ENCODE data around the gene SCAF8.

SCAF8 gene

DNA sequence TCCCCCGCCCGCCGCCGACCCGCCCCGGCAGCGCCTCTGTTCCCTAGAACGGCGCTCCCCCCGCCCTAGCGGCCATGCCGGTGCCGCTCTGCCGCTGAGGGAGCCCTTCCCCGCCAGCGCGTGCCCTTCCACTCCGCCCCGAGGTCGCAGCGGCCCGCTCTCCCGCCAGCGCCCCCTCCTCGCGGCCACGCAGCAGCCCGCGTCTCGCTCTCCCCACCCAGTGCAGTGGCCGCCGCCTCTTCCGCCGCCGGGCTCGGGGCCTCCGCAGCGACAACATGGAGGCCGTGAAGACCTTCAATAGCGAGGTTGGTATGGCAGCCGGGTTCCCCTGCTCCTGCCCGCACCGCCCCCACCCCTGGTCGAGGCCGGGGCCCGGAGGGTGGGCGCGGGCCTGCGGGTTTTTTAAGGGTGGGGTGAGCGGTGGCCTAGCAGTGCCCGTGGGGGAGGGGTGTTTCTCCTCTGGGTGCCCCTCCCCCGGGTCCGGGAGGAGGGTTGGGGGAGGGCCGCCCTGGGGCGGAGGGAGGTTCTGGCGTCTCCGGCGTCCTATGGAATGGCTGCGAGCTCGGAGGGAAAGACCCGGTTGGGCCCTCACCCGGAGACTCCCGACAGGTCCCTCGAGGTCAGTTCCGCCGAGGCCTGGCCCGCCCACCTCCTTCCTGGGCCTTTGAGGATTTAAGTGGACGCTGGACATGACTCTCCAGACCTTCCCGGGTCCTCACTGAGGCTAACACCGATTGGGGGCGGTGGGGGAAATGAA lies 588 bp downstream of the SCAF8 start (continued):
- TF ChIP-seq ZBTB7A (tag by site-specific recombination; IDR thresholded peaks at IDR 0.05; ENCODE audit: low read depth), result no peak
- TF ChIP-seq, protein P1, sequence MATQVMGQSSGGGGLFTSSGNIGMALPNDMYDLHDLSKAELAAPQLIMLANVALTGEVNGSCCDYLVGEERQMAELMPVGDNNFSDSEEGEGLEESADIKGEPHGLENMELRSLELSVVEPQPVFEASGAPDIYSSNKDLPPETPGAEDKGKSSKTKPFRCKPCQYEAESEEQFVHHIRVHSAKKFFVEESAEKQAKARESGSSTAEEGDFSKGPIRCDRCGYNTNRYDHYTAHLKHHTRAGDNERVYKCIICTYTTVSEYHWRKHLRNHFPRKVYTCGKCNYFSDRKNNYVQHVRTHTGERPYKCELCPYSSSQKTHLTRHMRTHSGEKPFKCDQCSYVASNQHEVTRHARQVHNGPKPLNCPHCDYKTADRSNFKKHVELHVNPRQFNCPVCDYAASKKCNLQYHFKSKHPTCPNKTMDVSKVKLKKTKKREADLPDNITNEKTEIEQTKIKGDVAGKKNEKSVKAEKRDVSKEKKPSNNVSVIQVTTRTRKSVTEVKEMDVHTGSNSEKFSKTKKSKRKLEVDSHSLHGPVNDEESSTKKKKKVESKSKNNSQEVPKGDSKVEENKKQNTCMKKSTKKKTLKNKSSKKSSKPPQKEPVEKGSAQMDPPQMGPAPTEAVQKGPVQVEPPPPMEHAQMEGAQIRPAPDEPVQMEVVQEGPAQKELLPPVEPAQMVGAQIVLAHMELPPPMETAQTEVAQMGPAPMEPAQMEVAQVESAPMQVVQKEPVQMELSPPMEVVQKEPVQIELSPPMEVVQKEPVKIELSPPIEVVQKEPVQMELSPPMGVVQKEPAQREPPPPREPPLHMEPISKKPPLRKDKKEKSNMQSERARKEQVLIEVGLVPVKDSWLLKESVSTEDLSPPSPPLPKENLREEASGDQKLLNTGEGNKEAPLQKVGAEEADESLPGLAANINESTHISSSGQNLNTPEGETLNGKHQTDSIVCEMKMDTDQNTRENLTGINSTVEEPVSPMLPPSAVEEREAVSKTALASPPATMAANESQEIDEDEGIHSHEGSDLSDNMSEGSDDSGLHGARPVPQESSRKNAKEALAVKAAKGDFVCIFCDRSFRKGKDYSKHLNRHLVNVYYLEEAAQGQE (tag by site-specific recombination; IDR thresholded peaks at IDR 0.05), result no peak
- no peak for TF ChIP-seq ZNF404 (tag by site-specific recombination; IDR thresholded peaks at IDR 0.05)
- no peak for TF ChIP-seq ZNF169 (tag by site-specific recombination; IDR thresholded peaks at IDR 0.05)
- TF ChIP-seq ZNF138 (tag by site-specific recombination; IDR thresholded peaks at IDR 0.05; ENCODE audit: borderline replicate concordance), result no peak
- TF ChIP-seq ZNF610 (tag by site-specific recombination; IDR thresholded peaks at IDR 0.05; ENCODE audit: borderline replicate concordance), result peak; percentile 51; the same call in 1 of the 2 replicates
- TF ChIP-seq ZNF132 (tag by site-specific recombination; IDR thresholded peaks at IDR 0.05; ENCODE audit: borderline replicate concordance), result no peak
- TF ChIP-seq ZNF555 (tag by site-specific recombination; conservative IDR thresholded peaks at IDR 0.05), result no peak
- TF ChIP-seq, protein P2, sequence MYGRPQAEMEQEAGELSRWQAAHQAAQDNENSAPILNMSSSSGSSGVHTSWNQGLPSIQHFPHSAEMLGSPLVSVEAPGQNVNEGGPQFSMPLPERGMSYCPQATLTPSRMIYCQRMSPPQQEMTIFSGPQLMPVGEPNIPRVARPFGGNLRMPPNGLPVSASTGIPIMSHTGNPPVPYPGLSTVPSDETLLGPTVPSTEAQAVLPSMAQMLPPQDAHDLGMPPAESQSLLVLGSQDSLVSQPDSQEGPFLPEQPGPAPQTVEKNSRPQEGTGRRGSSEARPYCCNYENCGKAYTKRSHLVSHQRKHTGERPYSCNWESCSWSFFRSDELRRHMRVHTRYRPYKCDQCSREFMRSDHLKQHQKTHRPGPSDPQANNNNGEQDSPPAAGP (tag by site-specific recombination; IDR thresholded peaks at IDR 0.05), result peak; percentile 80
- no peak for TF ChIP-seq SALL2 (tag by site-specific recombination; IDR thresholded peaks at IDR 0.05; ENCODE audit: borderline replicate concordance)
- no peak for TF ChIP-seq HOXA7 (CRISPR knock-in tag; IDR thresholded peaks at IDR 0.05; ENCODE audit: borderline replicate concordance)
- no peak for TF ChIP-seq ZNF211 (tag by site-specific recombination; IDR thresholded peaks at IDR 0.05; ENCODE audit: low read depth)
- no peak for TF ChIP-seq ZSCAN16 (tag by site-specific recombination; IDR thresholded peaks at IDR 0.05)
- no peak for TF ChIP-seq OVOL3 (tag by site-specific recombination; IDR thresholded peaks at IDR 0.05)
- TF ChIP-seq, protein P3, sequence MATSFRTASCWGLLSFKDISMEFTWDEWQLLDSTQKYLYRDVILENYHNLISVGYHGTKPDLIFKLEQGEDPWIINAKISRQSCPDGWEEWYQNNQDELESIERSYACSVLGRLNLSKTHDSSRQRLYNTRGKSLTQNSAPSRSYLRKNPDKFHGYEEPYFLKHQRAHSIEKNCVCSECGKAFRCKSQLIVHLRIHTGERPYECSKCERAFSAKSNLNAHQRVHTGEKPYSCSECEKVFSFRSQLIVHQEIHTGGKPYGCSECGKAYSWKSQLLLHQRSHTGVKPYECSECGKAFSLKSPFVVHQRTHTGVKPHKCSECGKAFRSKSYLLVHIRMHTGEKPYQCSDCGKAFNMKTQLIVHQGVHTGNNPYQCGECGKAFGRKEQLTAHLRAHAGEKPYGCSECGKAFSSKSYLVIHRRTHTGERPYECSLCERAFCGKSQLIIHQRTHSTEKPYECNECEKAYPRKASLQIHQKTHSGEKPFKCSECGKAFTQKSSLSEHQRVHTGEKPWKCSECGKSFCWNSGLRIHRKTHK (tag by site-specific recombination; IDR thresholded peaks at IDR 0.05), result no peak
- TF ChIP-seq, protein P4, sequence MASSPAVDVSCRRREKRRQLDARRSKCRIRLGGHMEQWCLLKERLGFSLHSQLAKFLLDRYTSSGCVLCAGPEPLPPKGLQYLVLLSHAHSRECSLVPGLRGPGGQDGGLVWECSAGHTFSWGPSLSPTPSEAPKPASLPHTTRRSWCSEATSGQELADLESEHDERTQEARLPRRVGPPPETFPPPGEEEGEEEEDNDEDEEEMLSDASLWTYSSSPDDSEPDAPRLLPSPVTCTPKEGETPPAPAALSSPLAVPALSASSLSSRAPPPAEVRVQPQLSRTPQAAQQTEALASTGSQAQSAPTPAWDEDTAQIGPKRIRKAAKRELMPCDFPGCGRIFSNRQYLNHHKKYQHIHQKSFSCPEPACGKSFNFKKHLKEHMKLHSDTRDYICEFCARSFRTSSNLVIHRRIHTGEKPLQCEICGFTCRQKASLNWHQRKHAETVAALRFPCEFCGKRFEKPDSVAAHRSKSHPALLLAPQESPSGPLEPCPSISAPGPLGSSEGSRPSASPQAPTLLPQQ (tag by site-specific recombination; IDR thresholded peaks at IDR 0.05), result no peak; the same call in 1 of the 2 replicates
- peak; percentile 31; the same call in 1 of the 2 replicates for TF ChIP-seq ZNF660 (tag by site-specific recombination; IDR thresholded peaks at IDR 0.05)
- peak; percentile 86 for TF ChIP-seq YY1 (tag by site-specific recombination; IDR thresholded peaks at IDR 0.05)
- TF ChIP-seq, protein P5, sequence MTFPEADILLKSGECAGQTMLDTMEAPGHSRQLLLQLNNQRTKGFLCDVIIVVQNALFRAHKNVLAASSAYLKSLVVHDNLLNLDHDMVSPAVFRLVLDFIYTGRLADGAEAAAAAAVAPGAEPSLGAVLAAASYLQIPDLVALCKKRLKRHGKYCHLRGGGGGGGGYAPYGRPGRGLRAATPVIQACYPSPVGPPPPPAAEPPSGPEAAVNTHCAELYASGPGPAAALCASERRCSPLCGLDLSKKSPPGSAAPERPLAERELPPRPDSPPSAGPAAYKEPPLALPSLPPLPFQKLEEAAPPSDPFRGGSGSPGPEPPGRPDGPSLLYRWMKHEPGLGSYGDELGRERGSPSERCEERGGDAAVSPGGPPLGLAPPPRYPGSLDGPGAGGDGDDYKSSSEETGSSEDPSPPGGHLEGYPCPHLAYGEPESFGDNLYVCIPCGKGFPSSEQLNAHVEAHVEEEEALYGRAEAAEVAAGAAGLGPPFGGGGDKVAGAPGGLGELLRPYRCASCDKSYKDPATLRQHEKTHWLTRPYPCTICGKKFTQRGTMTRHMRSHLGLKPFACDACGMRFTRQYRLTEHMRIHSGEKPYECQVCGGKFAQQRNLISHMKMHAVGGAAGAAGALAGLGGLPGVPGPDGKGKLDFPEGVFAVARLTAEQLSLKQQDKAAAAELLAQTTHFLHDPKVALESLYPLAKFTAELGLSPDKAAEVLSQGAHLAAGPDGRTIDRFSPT (tag by site-specific recombination; IDR thresholded peaks at IDR 0.05), result peak; percentile 81; the same call in 1 of the 2 replicates
- TF ChIP-seq GLI2 (tag by site-specific recombination; IDR thresholded peaks at IDR 0.05; ENCODE audit: borderline replicate concordance, low read depth), result no peak
- TF ChIP-seq SCRT1 (tag by site-specific recombination; IDR thresholded peaks at IDR 0.05; ENCODE audit: borderline replicate concordance), result no peak
- no peak for TF ChIP-seq ZFP37 (tag by site-specific recombination; IDR thresholded peaks at IDR 0.05)
- TF ChIP-seq ZBTB8A (tag by site-specific recombination; IDR thresholded peaks at IDR 0.05), result peak; percentile 69
- peak; percentile 51; the same call in 1 of the 2 replicates for TF ChIP-seq ZNF223 (tag by site-specific recombination; IDR thresholded peaks at IDR 0.05)
- TF ChIP-seq ZNF10 (tag by site-specific recombination; IDR thresholded peaks at IDR 0.05), result no peak
- TF ChIP-seq ZNF548 (tag by site-specific recombination; IDR thresholded peaks at IDR 0.05), result no peak
- no peak for TF ChIP-seq ZNF133 (tag by site-specific recombination; IDR thresholded peaks at IDR 0.05)

All from HEK293 (cell line).